Glutamatergic neuron (in vitro differentiated cells): Measurements from ENCODE around the gene SLC26A6. TPM values are rescaled to one million over a fixed set of nuclear protein-coding genes. Genes with fewer than 3 reads are reported as not detected.

ENCODE experiments used
- DNase-seq: peaks from one replicate; pipeline ENCODE4 v3.0.0; 2022
- H3K27ac Mint-ChIP-seq: one replicate; pipeline ENCODE4 v1.8.0; 2020; ENCODE audit warnings: mild to moderate bottlenecking, mixed read lengths, inconsistent platforms; ENCODE audit not compliant: unreplicated experiment
- H3K27me3 Mint-ChIP-seq: one replicate; pipeline ENCODE4 v1.8.0; 2020; ENCODE audit warnings: mild to moderate bottlenecking, moderate library complexity, mixed read lengths, inconsistent platforms; ENCODE audit not compliant: unreplicated experiment
- H3K36me3 Mint-ChIP-seq: one replicate; pipeline ENCODE4 v1.8.0; 2020; ENCODE audit warnings: mild to moderate bottlenecking, mixed read lengths, inconsistent platforms; ENCODE audit not compliant: unreplicated experiment
- H3K4me1 Mint-ChIP-seq: one replicate; pipeline ENCODE4 v1.8.0; 2020; ENCODE audit warnings: mild to moderate bottlenecking, low read depth, mixed read lengths, inconsistent platforms; ENCODE audit not compliant: unreplicated experiment
- H3K4me3 Mint-ChIP-seq: one replicate; pipeline ENCODE4 v1.8.0; 2020; ENCODE audit warnings: mild to moderate bottlenecking, mixed read lengths, inconsistent platforms; ENCODE audit not compliant: unreplicated experiment
- H3K9me3 Mint-ChIP-seq: one replicate; pipeline ENCODE4 v1.8.0; 2020; ENCODE audit warnings: mild to moderate bottlenecking, moderate library complexity, mixed read lengths, inconsistent platforms; ENCODE audit not compliant: unreplicated experiment
- total RNA-seq: library from RNA; stranded (reverse); fragmentation: NEBNext Ultra II Directional; extraction: Animal tissue kit (Norgen Biotek cat#: 25700); gene quantifications from one replicate; pipeline ENCODE4 v1.2.1, GENCODE V29; 2021; ENCODE audit not compliant: unreplicated experiment
- TF ChIP-seq, protein P1 (sequence below): fragments of 200-600 bp; sonication (generic); IDR thresholded peaks from one replicate; pipeline ENCODE4 v1.5.0; 2021; ENCODE audit not compliant: partially characterized antibody, unreplicated experiment

SLC26A6 gene
- total RNA-seq, 1 donor from 2014 or later: 26.0 TPM

DNA sequence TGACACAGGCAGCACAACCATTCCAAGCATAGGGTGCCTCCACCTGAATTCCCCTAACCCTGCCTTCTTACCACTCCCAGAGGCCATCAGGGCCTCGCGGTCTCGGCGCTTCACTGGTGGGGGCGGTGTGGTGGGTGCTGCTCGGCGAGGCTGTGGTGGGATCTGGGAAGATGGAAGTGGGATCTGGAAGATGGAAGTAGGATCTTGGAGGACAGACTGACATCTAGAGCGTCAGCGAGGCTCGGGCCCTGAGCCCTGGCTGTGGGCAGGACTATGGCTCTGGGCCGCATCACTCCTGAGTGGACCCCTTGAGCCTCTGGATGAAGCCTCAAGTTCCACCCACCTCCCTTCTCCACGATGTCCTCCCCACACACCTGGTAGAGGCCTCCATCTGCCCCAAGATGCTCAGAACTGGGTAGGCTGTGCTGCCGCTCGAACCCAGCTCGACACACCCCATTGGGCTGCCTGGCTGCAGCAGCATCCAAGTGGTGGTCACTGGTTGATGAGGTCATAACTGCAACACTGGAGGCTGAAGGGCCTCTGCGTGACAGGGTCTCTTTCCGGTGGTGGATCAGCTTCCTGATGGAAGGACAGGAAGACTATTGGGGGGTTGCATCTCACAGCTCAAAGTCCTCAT lies 46.8 kb upstream of the SLC26A6 start:
- Mint-ChIP-seq H3K4me3 (no peak overlapping the region), H3K4me1 (peaks cover 16% of the 10 kb centered on the region), H3K27me3 (peaks cover 10% of the 10 kb centered on the region), H3K36me3 (peaks cover 11% of the 10 kb centered on the region), H3K9me3 (peaks cover 7% of the 10 kb centered on the region), H3K27ac (no peak overlapping the region)
- TF ChIP-seq, protein P1, sequence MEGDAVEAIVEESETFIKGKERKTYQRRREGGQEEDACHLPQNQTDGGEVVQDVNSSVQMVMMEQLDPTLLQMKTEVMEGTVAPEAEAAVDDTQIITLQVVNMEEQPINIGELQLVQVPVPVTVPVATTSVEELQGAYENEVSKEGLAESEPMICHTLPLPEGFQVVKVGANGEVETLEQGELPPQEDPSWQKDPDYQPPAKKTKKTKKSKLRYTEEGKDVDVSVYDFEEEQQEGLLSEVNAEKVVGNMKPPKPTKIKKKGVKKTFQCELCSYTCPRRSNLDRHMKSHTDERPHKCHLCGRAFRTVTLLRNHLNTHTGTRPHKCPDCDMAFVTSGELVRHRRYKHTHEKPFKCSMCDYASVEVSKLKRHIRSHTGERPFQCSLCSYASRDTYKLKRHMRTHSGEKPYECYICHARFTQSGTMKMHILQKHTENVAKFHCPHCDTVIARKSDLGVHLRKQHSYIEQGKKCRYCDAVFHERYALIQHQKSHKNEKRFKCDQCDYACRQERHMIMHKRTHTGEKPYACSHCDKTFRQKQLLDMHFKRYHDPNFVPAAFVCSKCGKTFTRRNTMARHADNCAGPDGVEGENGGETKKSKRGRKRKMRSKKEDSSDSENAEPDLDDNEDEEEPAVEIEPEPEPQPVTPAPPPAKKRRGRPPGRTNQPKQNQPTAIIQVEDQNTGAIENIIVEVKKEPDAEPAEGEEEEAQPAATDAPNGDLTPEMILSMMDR: no peak
- DNase-seq: no peak

DNA sequence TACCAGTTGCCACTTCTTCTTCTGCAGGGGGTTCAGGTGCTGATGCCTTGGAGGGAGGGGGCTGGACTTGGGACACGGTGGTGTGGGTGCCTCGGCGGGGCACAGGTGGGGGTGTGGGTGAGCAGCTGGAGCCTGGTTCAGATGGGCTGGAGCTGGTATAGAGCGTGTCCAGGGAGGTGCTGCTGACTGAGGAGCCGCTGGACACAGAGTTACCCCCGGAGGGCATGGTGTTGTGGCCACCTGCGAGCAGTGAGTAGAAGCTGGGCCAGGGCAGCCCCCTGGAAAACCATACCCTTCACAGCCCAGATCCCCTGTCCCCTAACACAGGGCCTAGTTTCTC lies 46.2 kb upstream of the SLC26A6 start:
- Mint-ChIP-seq H3K9me3 (peaks cover 4% of the 10 kb centered on the region), H3K4me1 (peaks cover 14% of the 10 kb centered on the region), H3K27ac (no peak overlapping the region), H3K4me3 (no peak overlapping the region), H3K27me3 (peaks cover 10% of the 10 kb centered on the region), H3K36me3 (peaks cover 10% of the 10 kb centered on the region)
- TF ChIP-seq, protein P1: no peak
- DNase-seq: no peak

DNA sequence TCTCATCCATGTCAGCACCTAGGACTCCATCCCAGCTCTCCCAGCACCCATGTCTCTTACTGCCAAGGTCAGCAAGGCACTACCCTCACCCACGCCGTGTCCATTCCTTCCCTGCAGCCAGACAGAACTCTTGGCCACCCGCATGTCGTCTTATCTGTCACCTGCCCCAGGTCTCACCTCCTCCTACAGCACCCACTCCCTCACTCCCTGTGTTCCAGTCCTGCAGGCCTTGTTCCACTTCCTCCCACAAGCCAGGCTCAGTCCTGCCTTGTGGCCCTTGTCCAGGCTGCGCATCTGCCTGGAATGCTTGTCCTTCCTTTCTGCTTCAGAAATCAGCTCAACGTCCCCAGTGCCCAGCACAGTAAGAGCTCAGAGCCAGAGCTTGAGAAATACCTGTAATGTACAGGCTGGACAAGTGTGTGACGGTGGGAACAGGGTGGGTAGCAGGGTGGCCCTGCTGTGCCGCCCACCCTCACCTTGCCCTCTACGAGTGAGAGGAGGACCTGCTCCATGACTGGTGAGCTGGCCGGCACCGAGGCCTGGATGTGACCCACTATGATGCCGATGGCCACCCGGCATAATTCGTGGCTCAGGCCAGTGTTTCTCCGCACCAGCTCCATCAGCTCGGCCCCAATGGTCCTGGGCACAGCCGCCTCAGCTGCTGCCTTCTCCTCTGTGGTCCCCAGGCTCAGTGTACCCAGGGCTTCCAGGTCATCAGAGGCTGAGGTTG lies 45.7 kb upstream of the SLC26A6 start:
- Mint-ChIP-seq H3K27ac (peak overlapping the region; percentile 35), H3K4me3 (no peak overlapping the region), H3K36me3 (peaks cover 8% of the 10 kb centered on the region)

DNA sequence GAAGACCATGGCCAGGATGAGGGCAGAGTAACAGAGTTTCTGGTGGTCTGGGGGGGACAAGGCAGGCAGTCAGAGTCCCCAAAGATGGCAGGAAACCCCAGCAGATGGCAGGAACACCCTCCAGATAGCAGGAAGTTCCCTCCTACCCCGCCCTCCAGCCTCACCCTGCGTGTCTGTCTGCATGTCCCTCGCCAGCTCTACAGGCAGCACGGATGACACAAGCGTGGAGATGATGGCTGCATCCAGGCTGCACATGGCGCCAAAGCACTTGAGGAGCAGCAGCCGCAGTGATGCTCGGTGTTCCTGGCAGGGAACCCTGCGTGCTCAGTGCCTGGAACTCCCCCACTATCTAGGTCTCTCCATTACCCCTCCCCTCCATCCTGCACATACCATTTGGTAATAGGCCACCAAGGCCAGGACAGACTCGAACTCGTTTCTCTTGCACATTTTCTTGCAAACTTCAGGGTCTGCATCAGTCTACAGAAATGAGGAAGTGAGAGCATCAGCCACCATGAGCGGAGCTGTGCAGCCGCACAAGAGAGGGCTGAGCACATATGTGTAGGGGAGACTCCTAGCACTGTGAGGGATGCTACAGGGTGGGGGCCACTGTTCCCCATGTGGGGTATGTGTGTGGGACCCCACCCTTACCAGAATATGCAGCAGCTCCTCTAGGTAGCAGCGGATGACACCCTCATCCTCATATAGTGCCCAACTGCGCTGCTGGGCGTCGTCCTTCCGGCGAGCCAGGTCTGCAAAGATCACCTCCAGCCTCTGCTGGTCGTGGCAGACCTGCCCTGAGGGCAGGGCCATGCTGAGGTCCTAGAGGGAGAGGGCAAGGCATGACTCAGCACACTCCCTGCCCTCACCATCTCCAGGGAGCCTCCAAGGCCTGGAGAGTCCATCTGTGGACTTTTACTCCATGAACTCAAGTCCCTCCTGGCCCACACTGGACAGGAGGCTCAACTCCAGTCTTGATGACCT lies 44.4 kb upstream of the SLC26A6 start:
- H3K36me3 Mint-ChIP-seq: peaks cover 12% of the 10 kb centered on the region

More for the DNA sequence above, 45.7 kb upstream of the SLC26A6 start:
- DNase-seq: no peak
- Mint-ChIP-seq H3K4me1 (peaks cover 12% of the 10 kb centered on the region), H3K9me3 (peaks cover under 1% of the 10 kb centered on the region), H3K27me3 (peaks cover 5% of the 10 kb centered on the region)
- TF ChIP-seq, protein P1: no peak

More for the DNA sequence above, 44.4 kb upstream of the SLC26A6 start:
- no peak for DNase-seq
- Mint-ChIP-seq H3K27me3 (peaks cover 1% of the 10 kb centered on the region), H3K27ac (no peak overlapping the region), H3K4me1 (peaks cover 11% of the 10 kb centered on the region), H3K9me3 (no peaks in the 10 kb centered on the region), H3K4me3 (no peak overlapping the region)
- TF ChIP-seq, protein P1: no peak
